A673 (cell line): ENCODE data around the gene TAS1R1.

Source experiments
- CTCF ChIP-seq: fragments of 300-800, 200-600 bp; sonication (generic); conservative IDR thresholded peaks from 2 replicates; pipeline ENCODE4 v1.5.1; 2017; ENCODE audit warnings: low read depth, mild to moderate bottlenecking, antibody characterized with exemption, low read length, moderate library complexity, mixed read lengths
- EZH2 ChIP-seq: fragments of 200-600 bp; sonication (generic); IDR thresholded peaks from 2 replicates; pipeline ENCODE4 v1.6.1; 2017; ENCODE audit warnings: borderline replicate concordance, low read depth, mild to moderate bottlenecking, mixed read lengths, antibody characterized with exemption, low read length; ENCODE audit not compliant: poor library complexity, severe bottlenecking

DNA sequence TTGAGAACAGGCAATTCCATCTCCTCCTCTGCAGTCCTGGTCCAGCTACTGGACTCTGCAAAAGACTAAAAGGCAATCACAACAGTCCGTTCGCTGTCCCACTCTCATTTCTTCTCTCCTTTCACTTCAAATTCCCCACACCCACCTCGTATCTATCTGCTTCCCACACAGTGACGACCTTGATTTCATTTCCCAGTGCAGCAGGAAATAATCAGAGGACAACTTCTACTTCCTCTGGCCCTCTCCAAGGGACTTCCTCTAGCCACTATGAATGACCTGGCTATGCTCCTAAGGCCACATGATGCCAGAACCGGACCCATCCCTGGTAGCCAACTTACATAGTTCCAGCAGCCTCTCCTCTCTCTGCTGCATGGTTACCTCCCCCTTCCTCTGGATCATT lies 8.8 kb upstream of the TAS1R1 start:
- TF ChIP-seq CTCF (no peak), EZH2 (no peak)
